SH-SY5Y (cell line): ENCODE results near the gene CNNM2.

Experiments used
- GATA2 ChIP-seq: IDR thresholded peaks from 2 replicates; pipeline ENCODE4 v1.6.1; 2011; ENCODE audit warnings: mild to moderate bottlenecking, low read depth, low read length
- GATA3 ChIP-seq: IDR thresholded peaks from 2 replicates; pipeline ENCODE4 v1.6.1; 2011; ENCODE audit warnings: low read depth, mild to moderate bottlenecking, low read length, moderate library complexity

DNA sequence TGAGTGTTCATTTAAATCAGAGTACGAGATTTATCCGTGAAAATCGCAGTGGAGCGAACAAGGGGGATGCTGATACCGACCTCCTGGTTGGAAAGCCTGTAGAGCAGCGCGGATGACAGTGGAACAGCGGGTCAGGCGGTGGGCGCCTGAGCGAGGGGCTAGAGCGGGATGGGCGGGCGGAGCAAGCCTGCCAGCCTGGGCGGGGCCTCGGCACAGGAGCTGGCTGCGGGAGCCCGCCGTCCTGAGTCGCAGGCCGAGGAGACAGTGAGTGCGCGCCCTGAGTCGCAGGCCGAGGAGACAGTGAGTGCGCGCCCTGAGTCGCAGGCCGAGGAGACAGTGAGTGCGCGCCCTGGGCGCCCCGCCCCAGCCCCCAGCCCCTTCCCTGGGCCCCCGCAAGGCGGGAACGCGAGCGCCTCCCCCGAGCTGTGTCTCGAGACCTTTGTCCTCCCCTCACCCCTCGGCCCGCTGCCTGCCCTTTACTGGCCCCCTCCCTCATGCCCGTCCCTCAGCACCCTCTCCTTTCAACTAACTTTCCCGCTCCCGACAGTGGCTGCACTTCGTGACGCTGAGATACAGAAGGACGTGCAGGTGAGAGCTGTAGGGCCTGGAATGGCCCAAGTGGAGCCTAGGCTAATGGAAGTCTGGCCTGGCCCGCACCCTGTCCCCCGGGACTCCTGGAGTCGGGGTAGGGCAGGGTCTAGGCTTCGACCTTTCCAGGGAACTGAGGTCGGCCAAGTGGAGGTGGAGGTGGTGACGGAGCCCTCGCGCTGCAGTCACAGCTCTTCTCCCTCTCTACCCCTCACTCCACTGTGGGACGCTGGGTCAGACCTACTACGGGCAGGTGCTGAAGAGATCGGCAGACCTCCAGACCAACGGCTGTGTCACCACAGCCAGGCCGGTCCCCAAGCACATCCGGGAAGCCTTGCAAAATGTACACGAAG is 48.6 kb upstream of the CNNM2 start, which contains the start of gene AS3MT:
- TF ChIP-seq GATA2 (no peak), GATA3 (no peak)
